ENCODE measurements around the gene ANKRD33B. TPM values are rescaled to one million over a fixed set of nuclear protein-coding genes. Genes with fewer than 3 reads are reported as not detected.
"Not testable (repeated sequence)": the region's sequence is repeated elsewhere in the genome, so short reads cannot be mapped to it uniquely, and the experiment has no call there.

The ANKRD33B gene
- total RNA-seq, 1 experiment from 2014 or later = not detected

GRCh38 chr5:10635257-10635866, 71.5 kb downstream of the ANKRD33B start:
- no peak for DNase-seq (ENCODE audit: low spot score)

DNA sequence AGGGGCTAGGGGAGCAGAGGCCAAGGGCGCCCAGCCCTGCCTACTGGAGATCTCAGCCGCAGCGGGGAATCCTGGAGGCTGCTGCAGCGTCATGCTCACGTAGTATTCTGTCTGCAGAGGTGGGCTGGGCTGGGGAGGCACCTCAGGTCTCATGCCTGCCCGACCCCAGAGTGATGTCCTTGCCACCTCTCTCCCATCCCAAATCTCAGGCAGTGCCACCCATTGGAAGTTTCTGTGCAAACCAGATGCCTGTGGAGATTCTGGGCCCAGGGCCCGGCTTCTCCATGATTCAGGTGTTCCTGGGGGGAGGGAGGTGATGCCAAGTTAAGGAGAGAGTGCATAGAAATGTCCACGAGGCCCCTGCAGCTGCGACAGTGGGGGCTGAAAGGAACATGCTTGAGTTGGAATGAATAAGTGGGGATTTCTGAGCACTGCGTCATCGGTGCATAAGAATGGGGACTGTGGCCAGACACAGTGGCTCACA, 72.0 kb downstream of the ANKRD33B start:
- DNase-seq (ENCODE audit: low spot score) = no peak

DNA sequence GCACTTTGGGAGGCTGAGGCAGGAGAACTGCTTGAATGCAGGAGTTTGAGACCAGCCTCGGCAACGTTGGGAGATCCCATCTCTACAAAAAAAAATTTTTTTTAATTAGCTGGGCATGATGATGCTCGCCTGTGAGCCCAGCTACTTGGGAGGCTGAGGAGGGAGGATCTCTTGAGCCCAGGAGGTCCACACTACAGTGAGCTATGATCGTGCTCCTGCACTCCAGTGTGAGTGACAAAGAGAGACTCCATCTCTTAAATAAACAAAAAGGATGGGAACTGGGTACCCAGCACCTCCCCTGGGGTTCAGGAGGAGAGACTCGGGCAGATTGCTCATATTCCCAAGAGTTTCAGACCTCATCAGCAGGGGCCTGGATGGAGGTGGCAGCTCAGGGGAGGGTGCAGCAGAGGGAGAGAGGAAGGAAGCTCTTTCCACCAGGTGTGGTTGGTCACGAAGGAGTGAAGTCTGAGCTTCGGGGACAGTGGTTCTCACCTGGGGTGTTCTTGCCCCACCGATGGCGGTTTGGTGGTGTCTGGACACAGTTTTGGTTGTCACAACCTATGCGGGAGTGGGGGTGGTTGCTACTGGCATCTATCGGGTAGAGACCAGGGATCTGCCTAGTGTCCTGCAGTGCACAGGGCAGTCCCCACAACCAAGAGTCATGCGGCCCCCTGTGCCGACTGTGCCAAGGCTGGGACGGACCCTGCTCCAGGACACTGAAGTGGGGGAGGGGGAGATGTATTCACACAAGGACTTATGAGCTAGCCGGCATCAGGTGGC, 72.7 kb downstream of the ANKRD33B start:
- DNase-seq (ENCODE audit: low spot score) = no peak

DNA sequence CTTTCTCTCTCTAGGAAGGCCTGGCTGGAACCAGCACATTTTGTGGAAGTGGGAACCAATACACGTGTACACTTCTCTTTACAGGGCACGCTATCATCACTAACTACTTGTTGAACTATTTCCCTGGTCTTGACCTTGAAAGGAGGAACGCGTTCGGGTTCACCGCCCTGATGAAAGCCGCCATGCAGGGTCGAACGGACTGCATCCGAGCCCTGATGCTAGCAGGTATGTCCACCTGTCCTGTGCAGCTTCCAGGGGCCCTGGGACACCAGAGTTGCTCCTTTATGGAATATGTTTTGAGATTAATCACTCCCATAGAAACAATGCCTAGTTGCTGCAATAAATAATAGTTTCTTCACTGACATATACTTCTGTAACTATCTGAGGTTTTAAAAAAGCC, 74.1 kb downstream of the ANKRD33B start:
- no peak for DNase-seq (ENCODE audit: low spot score)

DNA sequence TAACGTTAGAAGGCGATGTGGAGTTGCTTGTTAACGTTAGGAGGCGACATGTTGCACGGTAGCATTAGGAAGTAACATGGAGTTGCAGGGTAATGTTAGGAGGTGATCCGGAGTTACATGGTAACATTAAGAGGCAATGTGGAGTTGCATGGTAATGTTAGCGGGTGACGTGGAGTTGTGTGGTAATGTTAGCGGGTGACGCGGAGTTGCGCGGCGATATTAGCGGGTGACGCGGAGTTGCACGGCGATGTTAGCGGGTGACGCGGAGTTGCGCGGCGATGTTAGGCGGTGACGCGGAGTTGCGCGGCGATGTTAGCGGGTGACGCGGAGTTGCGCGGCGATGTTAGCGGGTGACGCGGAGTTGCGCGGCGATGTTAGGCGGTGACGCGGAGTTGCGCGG, 74.9 kb downstream of the ANKRD33B start:
- DNase-seq (ENCODE audit: low spot score) = not testable (repeated sequence)

- DNase-seq (ENCODE audit: low spot score) = no peak
Measured at GRCh38 chr5:10639846-10640368, 76.0 kb downstream of the ANKRD33B start.

DNA sequence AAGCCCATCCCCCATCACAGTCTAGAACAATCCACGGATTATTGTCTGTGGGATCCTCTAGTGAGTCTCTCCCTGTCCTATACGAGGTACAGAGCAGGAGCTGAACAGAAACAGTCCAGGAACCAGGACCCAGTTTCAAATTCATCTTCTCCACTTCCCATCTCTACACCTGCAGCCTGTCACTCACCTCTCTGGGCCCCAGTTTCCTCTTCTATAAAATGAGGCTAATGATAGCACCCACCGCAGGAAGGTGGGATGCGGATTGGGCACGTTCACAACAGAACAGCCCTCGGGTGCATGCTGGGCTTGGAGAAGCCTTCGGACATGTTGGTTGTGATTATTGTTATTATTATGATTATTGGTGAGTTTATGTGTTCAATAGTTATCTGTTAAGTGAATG, 78.5 kb downstream of the ANKRD33B start:
- DNase-seq (ENCODE audit: low spot score) = no peak

DNA sequence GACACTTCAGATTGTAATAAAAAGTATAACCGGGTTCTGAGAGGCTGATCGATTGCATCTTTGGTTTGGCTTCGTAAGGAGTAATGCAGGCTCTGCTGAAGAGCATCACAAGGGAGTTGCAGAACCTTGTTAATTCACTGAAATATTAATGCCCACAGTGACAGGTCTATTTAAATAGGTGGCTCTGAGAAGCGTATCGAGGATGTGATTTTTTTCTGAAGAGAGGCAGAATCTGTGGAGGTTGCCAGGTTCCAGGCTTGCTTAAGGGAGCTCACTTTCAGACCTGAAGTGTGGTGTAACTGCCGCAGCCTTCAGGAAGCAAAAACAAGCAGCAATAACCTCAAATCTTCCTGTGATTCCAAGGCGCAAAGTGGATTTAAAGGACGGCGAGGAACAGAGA, 80.3 kb downstream of the ANKRD33B start:
- DNase-seq (ENCODE audit: low spot score) = no peak

GRCh38 chr5:10645146-10645545, 81.3 kb downstream of the ANKRD33B start:
- no peak for DNase-seq (ENCODE audit: low spot score)

GRCh38 chr5:10645671-10646070, 81.8 kb downstream of the ANKRD33B start:
- no peak for DNase-seq (ENCODE audit: low spot score)

DNA sequence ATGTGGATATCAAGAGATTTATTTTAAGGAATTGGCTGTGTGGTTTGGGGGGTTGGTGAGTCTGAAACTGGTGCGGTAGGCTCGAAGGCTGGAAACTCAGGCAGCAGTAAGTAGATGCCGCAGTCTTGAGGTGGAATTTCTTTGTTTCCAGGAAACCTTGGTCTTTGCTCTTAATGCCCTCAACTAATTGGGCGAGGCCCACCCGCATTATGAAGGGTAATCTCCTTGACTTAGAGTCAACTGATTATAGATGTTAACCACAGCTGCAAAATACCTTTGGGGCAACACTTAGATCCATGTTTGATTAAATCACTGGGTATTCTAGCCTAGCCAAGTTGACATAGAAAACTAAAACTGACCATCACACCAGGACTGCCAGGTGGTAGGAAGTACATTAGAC, 83.8 kb downstream of the ANKRD33B start:
- DNase-seq (ENCODE audit: low spot score) = no peak

- no peak for DNase-seq (ENCODE audit: low spot score)
Measured at GRCh38 chr5:10648806-10649665, 85.2 kb downstream of the ANKRD33B start.

- DNase-seq (ENCODE audit: low spot score) = no peak
Measured at GRCh38 chr5:10649666-10650380, 86.0 kb downstream of the ANKRD33B start.

GRCh38 chr5:10652151-10652550, 88.3 kb downstream of the ANKRD33B start:
- no peak for DNase-seq (ENCODE audit: low spot score)

DNA sequence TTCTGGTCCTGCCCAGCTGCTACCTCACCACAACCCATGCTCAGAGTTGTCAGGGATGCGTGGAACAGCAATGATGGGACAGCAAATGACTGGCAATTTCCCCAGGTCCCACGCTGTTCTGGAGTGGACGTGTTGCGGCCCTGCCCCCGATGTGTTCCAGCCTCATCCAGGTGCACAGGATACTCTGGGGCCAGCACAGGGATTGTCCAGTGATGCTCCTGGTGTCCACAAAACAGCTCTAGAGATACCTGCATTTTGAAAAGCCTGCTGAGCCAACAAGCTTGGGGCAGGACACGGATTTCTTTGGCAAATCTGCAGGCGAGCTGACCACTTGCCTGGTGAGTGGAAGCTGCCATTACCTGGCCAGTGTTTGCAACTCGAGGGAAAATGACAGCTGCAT, 88.7 kb downstream of the ANKRD33B start:
- no peak for DNase-seq (ENCODE audit: low spot score)

- no peak for DNase-seq (ENCODE audit: low spot score)
Measured at GRCh38 chr5:10653043-10653442, 89.2 kb downstream of the ANKRD33B start.

DNA sequence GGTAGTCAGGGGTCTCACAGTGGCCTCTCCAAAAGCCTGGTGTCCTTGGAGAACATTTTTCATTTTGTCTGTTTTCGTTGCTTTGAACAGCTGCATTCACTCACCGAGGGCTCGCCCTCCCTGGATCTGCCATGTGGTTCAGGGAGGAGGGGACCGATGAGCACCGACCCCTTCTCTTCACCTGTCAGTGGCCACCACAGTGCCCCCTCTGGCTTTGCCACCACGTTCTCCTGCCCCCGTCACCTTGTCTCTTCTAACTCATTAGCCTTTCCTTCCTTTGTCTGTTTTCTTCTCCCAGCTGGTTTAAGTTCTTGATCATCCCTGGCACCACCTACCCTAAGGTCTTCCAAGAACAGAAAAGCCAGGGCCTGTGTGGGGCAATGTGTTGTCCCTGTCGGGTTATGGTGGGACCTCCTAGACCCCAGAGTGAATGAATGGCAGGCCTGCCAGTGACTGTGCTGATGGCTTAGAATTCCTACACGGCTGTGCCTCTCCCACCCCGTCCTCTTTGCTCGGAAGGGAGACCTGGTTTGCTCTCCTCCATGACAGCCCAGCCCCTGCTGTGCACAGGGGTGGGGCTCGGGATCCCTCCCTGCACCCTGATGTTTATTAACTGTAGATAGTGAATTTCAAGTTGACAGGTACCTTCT, 90.0 kb downstream of the ANKRD33B start:
- DNase-seq (ENCODE audit: low spot score) = no peak

DNA sequence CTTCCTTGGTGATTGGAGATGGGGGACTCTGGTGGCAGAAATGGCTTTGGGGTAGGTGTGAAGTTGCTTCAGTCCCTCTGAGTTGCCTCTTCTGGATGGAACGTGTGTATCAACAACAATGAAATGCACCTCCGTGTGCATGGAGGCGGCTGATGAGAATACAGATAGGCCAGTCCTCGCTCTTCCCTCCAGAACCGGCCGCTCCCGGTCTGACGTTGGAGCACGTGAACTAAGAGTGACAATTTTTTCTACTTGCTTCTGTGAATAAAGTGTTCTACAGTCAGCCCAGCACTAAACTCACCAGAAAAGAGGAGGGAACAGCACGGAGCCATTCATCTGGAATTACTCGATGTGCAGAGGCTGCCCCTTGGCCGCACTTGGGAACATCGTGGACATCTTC, 90.7 kb downstream of the ANKRD33B start:
- DNase-seq (ENCODE audit: low spot score) = no peak

DNA sequence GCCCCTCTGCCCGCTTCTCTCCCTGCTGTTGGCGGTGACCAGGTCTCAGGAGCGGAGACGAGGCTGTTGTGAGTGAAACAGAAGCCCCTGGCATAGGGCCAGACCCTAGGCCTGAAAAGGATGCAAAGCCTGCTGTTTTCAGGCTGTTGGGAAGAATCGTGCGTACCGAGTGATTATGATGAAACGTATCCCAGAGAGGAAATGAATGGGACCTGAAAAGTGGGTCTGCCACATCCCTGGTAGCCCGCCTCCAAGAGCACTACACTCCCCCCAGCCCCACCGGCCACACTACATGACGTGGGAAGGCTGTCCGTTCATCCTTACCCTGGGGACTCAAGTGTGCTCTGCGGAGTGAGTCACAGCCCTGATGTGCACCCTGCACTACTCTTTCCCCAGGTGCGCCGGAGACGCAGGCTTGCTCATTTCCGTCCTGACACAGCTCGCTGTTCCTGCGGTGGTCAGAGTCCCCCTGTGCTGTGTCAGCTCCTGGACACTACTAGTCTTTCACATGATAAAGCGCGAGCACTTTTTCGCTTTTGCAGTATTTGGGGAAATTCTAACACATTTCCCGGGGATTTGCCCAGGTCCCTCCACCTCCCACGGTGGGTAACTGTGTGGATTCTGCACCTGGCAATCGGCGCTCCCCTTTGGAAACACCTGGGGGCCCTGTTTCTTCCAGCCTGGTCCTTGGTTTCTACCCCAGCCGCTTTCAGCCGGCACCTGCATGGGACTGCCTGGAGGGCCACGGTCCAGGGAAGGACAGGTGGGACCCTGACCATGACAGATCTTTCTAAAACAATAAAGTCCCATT, 91.5 kb downstream of the ANKRD33B start:
- DNase-seq (ENCODE audit: low spot score) = no peak

All from HT-29 (cell line).